Upper lobe of left lung (tissue), 4 donors: ENCODE results near the gene TMPRSS9.

Experiments
- CTCF ChIP-seq, 6 experiments: fragments of 450-650 bp in 4 of 6; fragments of 200-600 bp in 2 of 6; sonication (generic) in 2 of 6; IDR thresholded peaks; one replicate each; pipeline ENCODE4 v1.5.1; 2016 to 2019; ENCODE audit warnings: antibody characterized with exemption in 6 of 6
- EP300 ChIP-seq, 4 donors: sonication (generic); formaldehyde crosslinking; IDR thresholded peaks; one replicate each; pipeline ENCODE4 v1.5.1; 2017; ENCODE audit warnings: antibody characterized with exemption in 4 of 4, control low read depth in 2 of 4
- POLR2A ChIP-seq, 4 donors: fragments of 450-650 bp; IDR thresholded peaks; one replicate each; pipeline ENCODE4 v1.5.1; 2016 to 2017; ENCODE audit warnings: antibody characterized with exemption in 4 of 4, mild to moderate bottlenecking in 2 of 4

GRCh38 chr19:2318923-2319322 is 41.1 kb upstream of the TMPRSS9 start:
- TF ChIP-seq EP300 (IDR thresholded peaks at IDR 0.05), result no peak
- no peak for TF ChIP-seq CTCF (IDR thresholded peaks at IDR 0.05)
- TF ChIP-seq POLR2A (IDR thresholded peaks at IDR 0.05), result no peak
